ENCODE data around the gene DRAXIN.
A peak's percentile ranks its signal among the peaks of the same experiment; 100 is the strongest.

The DRAXIN gene

GRCh38 chr1:11735531-11735853, 44.0 kb downstream of the DRAXIN start:
- no peaks in the 10 kb centered on the region for H3K9me3 ChIP-seq
- H3K27me3 ChIP-seq: no peaks in the 10 kb centered on the region
- peaks cover 0 to 39% (median 20%) of the 10 kb centered on the region in 4 donors for H3K4me1 ChIP-seq
- H3K4me3 ChIP-seq: peak overlapping the region; percentile 68
- DNase-seq: no peak
- intact Hi-C loops (cut with DNase I; ENCODE audit: low total_unique reads): loop anchor here (5.0 kb wide), 1 partner anchor 72 kb away; the partner anchor contains the start of genes CLCN6 and MTHFR
- no peaks in the 10 kb centered on the region for H3K36me3 ChIP-seq
- TF ChIP-seq CTCF (IDR thresholded peaks at IDR 0.05): no peak
- peak overlapping the region; percentile 77 to 81 for H3K27ac ChIP-seq

- Histone ChIP-seq H3K36me3 (no peaks in the 10 kb centered on the region), H3K27ac (peak within 1 kb of the TSS; percentile 77 to 81), H3K4me1 (peaks cover 0 to 40% (median 17%) of the 10 kb centered on the region in 4 donors), H3K9me3 (no peaks in the 10 kb centered on the region), H3K4me3 (peak within 1 kb of the TSS; percentile 68), H3K27me3 (no peaks in the 10 kb centered on the region)
- TF ChIP-seq CTCF (IDR thresholded peaks at IDR 0.05): peak in 1 of 2 experiments; percentile 5
- intact Hi-C loops (cut with DNase I; ENCODE audit: low total_unique reads): loop anchor here (5.0 kb wide), 1 partner anchor 71 kb away; the partner anchor contains the start of genes CLCN6 and MTHFR
- peak; percentile 94 to 98 for DNase-seq
Measured at GRCh38 chr1:11735854-11736745, 44.6 kb downstream of the DRAXIN start, which contains the start of gene AGTRAP. TSS of gene AGTRAP (plus strand) at chr1:11736136. CDS start at chr1:11736209, 73 bp downstream.

- Histone ChIP-seq H3K9me3 (no peaks in the 10 kb centered on the region), H3K4me1 (peaks cover 0 to 33% (median 15%) of the 10 kb centered on the region in 4 donors), H3K36me3 (no peaks in the 10 kb centered on the region), H3K4me3 (peak overlapping the region; percentile 68), H3K27me3 (no peaks in the 10 kb centered on the region), H3K27ac (peak overlapping the region; percentile 77 to 81)
- DNase-seq: peak; percentile 67 to 82
- intact Hi-C loops (cut with DNase I; ENCODE audit: low total_unique reads): loop anchor here (5.0 kb wide), 1 partner anchor 70 kb away; the partner anchor contains the start of genes CLCN6 and MTHFR
- TF ChIP-seq CTCF (IDR thresholded peaks at IDR 0.05): no peak
Measured at GRCh38 chr1:11736746-11737639, 45.5 kb downstream of the DRAXIN start.

- TF ChIP-seq CTCF (IDR thresholded peaks at IDR 0.05): no peak
- H3K9me3 ChIP-seq: no peaks in the 10 kb centered on the region
- intact Hi-C loops (cut with DNase I; ENCODE audit: low total_unique reads): loop anchor here (5.0 kb wide), 1 partner anchor 69 kb away; the partner anchor contains the start of genes CLCN6 and MTHFR
- no peak for DNase-seq
- H3K4me1 ChIP-seq: peaks cover 0 to 31% (median 11%) of the 10 kb centered on the region in 4 donors
- no peaks in the 10 kb centered on the region for H3K36me3 ChIP-seq
- H3K27me3 ChIP-seq: no peaks in the 10 kb centered on the region
- peak overlapping the region in 1 of 2 donors; percentile 77 for H3K27ac ChIP-seq
- no peak overlapping the region for H3K4me3 ChIP-seq
Measured at GRCh38 chr1:11738096-11738495, 46.6 kb downstream of the DRAXIN start.

GRCh38 chr1:11738783-11739182, 47.3 kb downstream of the DRAXIN start:
- Histone ChIP-seq H3K4me1 (peaks cover 0 to 31% (median 11%) of the 10 kb centered on the region in 4 donors), H3K4me3 (no peak overlapping the region), H3K27ac (no peak overlapping the region), H3K36me3 (no peaks in the 10 kb centered on the region), H3K27me3 (no peaks in the 10 kb centered on the region), H3K9me3 (no peaks in the 10 kb centered on the region)
- no peak for DNase-seq
- intact Hi-C loops (cut with DNase I; ENCODE audit: low total_unique reads): loop anchor here (5.0 kb wide), 1 partner anchor 69 kb away; the partner anchor contains the start of genes CLCN6 and MTHFR
- TF ChIP-seq CTCF (IDR thresholded peaks at IDR 0.05): no peak
